ENCODE measurements around the gene ELK3. TPM values are rescaled to one million over a fixed set of nuclear protein-coding genes. Genes with fewer than 3 reads are reported as not detected.

The ELK3 gene
- total and polyA plus RNA-seq, 2 of the 8 experiments (the other 6 are each of a cell fraction or from before 2014, with no cell fraction given), result 3.5 to 14.3 TPM

DNA sequence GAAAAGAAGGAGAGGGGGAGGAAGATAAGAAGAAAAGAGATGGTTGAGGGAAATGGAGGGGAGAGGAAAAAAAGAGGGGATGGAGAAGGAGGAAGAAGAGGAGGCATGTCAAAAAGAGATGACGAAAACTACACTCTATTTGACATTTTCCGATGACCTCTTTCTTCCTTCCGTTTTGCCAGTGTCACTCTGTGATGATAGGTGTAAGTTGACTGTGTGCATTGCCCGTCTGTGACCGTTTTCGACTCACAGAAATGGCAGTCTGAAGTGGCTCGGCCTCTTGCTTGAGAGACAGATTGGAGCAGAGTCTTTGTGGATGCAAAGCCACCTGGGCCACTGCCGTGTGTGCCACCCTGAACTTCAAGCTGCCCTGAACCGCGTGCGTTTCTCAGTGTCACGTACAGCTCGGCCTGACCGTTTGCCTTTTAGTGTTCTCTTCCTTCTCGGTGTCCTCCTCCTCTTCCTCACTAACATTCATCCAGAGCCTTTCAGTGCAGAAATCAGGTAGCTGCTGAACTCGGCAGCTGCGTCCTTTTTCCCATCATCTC is 32.7 kb downstream of the ELK3 start:
- H3K4me1 ChIP-seq (replicated peaks in 1 of 4; ENCODE audit: control insufficient read depth in 3 of 4, insufficient read depth in 4 of 4, low read length in 3 of 4), result 0 out of 7 replicates have a peak, but pooled peaks cover 0 to 2% (median 0%) of the 10 kb centered on the region in 4 experiments
- ChIA-PET POLR2A (ENCODE audit: partially characterized antibody) (no interaction called here), CTCF (ENCODE audit: partially characterized antibody) (interaction anchor here (1.0 kb wide), 1 partner anchor 17 kb away, joined by 4 read pairs; no protein-coding TSS in a partner anchor)
- no peak overlapping the region for H3K4me2 ChIP-seq (ENCODE audit: insufficient read depth in 1 of 2, low read depth in 2 of 2, low read length in 2 of 2)
- no peak overlapping the region for H4K8ac ChIP-seq (ENCODE audit: extremely low read depth, insufficient read depth, low read length)
- H3K79me1 ChIP-seq (ENCODE audit: low read depth, low read length), result peaks cover 3% of the 10 kb centered on the region
- H3K36me3 ChIP-seq (ENCODE audit: control insufficient read depth in 2 of 4, insufficient read depth in 4 of 4, low read length in 3 of 4), result no peaks in the 10 kb centered on the region; a peak in 1 of 8 replicates
- no peak overlapping the region for H4K91ac ChIP-seq (replicated peaks; ENCODE audit: insufficient read length, low read length)
- 92% methylated on average over 17 of the region's 17 CpGs; no CpG with 5 or more reads in 1 of the 2 experiments for WGBS, 2 experiments (ENCODE audit: extremely low coverage in 1 of 2, insufficient coverage in 1 of 2, insufficient read length in 1 of 2, insufficient replicate concordance in 2 of 2, low coverage in 1 of 2, low lambda C conversion rate in 2 of 2, missing lambda C conversion rate in 1 of 2)
- no peak overlapping the region for H3K18ac ChIP-seq (ENCODE audit: extremely low read depth, low read length)
- no peak overlapping the region for H2AK5ac ChIP-seq (ENCODE audit: low read depth, low read length)
- H3K56ac ChIP-seq (replicated peaks; ENCODE audit: insufficient read length, low read depth, low read length), result no peak overlapping the region
- H3K79me2 ChIP-seq (ENCODE audit: control insufficient read depth in 1 of 2, insufficient read depth in 2 of 2, low read length in 2 of 2), result no peaks in the 10 kb centered on the region
- H4K20me1 ChIP-seq (replicated peaks in 1 of 2; ENCODE audit: control insufficient read depth in 1 of 2, insufficient read depth in 2 of 2, low read length in 2 of 2), result no peaks in the 10 kb centered on the region
- no peak overlapping the region for H3K23ac ChIP-seq (ENCODE audit: insufficient read length)
- H3K27ac ChIP-seq (ENCODE audit: low read depth, low read length), result no peak overlapping the region
- no peak overlapping the region for H3K14ac ChIP-seq (ENCODE audit: insufficient read length)
- no peak overlapping the region for H3K9ac ChIP-seq (replicated peaks in 1 of 4; ENCODE audit: extremely low read depth in 1 of 4, low read depth in 3 of 4, low read length in 3 of 4)
- DNase-seq (ENCODE audit: low read depth in 1 of 2, low spot score in 2 of 2) (no peak), FAIRE-seq (no peak)
- no peak overlapping the region for H2BK12ac ChIP-seq (ENCODE audit: low read depth, low read length)
- TF ChIP-seq SIN3A (conservative IDR thresholded peaks at IDR 0.05 in 1 of 2, IDR thresholded peaks at IDR 0.05 in 1 of 2; ENCODE audit: low read depth in 1 of 2, low read length in 2 of 2) (no peak), CBX5 (IDR thresholded peaks at IDR 0.05; ENCODE audit: low read depth, low read length) (no peak), KDM1A (IDR thresholded peaks at IDR 0.05; ENCODE audit: borderline replicate concordance, low read length) (no peak)
- TF ChIP-seq, protein P1, sequence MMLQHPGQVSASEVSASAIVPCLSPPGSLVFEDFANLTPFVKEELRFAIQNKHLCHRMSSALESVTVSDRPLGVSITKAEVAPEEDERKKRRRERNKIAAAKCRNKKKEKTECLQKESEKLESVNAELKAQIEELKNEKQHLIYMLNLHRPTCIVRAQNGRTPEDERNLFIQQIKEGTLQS (IDR thresholded peaks at IDR 0.05; ENCODE audit: insufficient read depth, low read depth, low read length), result no peak
- H3K27me3 ChIP-seq (replicated peaks in 1 of 4; ENCODE audit: control insufficient read depth in 3 of 4, extremely low read depth in 1 of 4, insufficient read depth in 3 of 4, low read length in 3 of 4), result no peaks in the 10 kb centered on the region
- no peak overlapping the region for H3K4me3 ChIP-seq (ENCODE audit: extremely low read depth in 1 of 4, insufficient read depth in 2 of 4, low read depth in 3 of 4, low read length in 4 of 4)
- H3K4ac ChIP-seq (replicated peaks; ENCODE audit: insufficient read length, low read depth, low read length), result no peak overlapping the region
- no peaks in the 10 kb centered on the region for H3K23me2 ChIP-seq (ENCODE audit: low read depth, low read length)
- no peaks in the 10 kb centered on the region for H3K9me3 ChIP-seq (ENCODE audit: insufficient read depth in 2 of 2, low read depth in 1 of 2, low read length in 1 of 2)
- H2BK15ac ChIP-seq (ENCODE audit: low read length), result no peak overlapping the region
- no peak overlapping the region for H2AFZ ChIP-seq (ENCODE audit: low read length)
- no peak overlapping the region for H2BK120ac ChIP-seq (replicated peaks; ENCODE audit: low read depth, low read length)
- no peak overlapping the region for H4K5ac ChIP-seq (ENCODE audit: insufficient read length, low read depth, low read length)
- H2BK5ac ChIP-seq (ENCODE audit: low read depth, low read length), result no peak overlapping the region
- H2BK20ac ChIP-seq (ENCODE audit: low read length), result no peak overlapping the region
